ENCODE results near the gene PFKFB4.

PFKFB4 gene

GRCh38 chr3:48528048-48528447 lies 28.6 kb downstream of the PFKFB4 start:
- no peak for DNase-seq

- DNase-seq: no peak
Measured at GRCh38 chr3:48524970-48525369, 31.6 kb downstream of the PFKFB4 start.

GRCh38 chr3:48521635-48522034 lies 35.0 kb downstream of the PFKFB4 start:
- DNase-seq: no peak

- no peak for DNase-seq
Measured at GRCh38 chr3:48519277-48519643, 37.3 kb downstream of the PFKFB4 start.

DNA sequence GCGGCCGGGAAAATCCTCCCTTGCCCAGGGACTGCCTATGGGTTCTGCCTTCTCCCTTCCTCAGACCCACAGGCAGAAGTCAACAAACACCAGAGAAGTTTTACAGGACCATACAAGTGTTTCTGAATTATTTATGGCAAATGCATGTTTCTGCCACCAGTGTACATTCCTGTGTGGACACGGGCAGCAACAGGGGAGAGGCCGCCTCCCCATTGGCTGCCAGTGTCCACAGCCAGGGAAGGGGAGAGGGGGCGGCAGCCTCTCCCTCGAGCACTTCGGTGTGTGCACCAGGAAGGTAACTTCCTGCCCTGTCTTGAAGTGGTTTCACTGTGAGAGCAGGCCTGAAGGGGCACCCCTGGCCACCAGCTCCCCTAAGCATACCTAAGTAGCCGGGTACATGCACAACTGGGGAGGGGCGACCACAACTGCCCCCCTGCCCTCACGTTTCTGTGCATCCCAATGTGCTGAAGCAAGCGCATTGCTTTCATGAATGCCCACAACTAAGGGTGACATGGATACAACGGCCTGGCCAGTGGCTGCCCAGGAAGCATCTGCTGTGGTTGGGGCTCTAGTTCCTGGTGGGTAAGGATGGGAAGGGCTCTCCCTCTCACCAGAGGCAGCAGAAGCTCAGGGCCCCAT lies 37.8 kb downstream of the PFKFB4 start:
- DNase-seq: no peak

- DNase-seq: no peak
Measured at GRCh38 chr3:48518069-48518468, 38.5 kb downstream of the PFKFB4 start.

DNA sequence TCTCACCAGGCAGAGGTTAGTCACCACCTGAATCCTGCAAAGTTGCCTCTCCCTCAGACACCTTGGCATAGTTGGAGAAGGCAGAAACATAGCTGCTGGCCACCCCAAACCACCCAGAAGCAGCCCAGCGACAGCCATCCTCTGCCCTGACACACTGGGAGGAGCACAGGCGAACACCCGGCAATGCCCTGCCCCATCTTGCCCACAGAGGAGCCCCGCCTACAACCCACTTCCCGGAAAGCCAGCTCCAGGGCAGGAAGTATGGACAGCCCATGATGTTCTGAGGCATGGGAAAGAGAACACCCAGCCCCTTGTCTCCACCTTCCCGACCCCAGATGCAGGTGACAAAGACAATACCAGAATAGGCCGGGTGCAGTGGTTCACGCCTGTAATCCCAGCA lies 40.0 kb downstream of the PFKFB4 start:
- DNase-seq: no peak

DNA sequence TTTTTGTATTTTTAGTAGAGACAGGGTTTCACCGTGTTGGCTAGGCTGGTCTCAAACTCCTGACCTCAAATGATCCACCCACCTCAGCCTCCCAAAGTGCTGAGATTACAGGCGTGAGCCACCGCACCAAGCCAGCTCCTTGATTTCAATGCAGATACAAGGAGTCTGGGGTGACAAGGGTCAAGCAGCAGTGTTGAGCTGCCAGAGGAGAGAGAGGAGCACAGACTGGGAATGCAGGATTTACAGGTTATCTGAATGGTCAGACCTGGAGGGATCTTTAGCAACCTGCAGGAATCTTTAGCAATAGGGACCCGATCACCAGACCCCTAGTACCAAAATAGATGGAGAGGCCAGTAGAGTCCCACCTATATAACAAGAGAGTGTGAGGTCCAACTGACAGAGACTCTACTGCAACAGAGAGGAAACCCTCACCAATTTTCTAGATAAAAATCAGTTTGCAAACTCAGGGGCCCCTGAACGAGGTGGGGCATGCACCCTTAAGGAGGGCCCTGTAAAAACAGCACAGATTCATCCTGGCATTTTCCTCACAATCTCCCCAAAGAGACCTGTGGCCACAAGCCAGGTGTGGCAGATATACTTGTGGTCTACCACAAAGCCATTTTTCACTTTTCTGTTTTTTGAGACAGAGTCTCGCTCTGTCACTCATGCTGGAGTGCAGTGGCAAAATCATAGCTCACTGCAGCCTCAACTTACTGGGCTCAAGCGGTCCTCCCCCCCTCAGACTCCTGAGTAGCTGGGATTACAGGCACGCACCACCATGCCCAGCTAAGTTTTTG lies 42.0 kb downstream of the PFKFB4 start:
- no peak for DNase-seq

- DNase-seq: no peak
Measured at GRCh38 chr3:48511551-48511950, 45.1 kb downstream of the PFKFB4 start.

- DNase-seq: no peak
Measured at GRCh38 chr3:48507256-48508061, 49.1 kb downstream of the PFKFB4 start.

- no peak for DNase-seq
Measured at GRCh38 chr3:48505968-48506504, 50.6 kb downstream of the PFKFB4 start.

GRCh38 chr3:48505146-48505545 lies 51.5 kb downstream of the PFKFB4 start:
- DNase-seq: no peak

DNA sequence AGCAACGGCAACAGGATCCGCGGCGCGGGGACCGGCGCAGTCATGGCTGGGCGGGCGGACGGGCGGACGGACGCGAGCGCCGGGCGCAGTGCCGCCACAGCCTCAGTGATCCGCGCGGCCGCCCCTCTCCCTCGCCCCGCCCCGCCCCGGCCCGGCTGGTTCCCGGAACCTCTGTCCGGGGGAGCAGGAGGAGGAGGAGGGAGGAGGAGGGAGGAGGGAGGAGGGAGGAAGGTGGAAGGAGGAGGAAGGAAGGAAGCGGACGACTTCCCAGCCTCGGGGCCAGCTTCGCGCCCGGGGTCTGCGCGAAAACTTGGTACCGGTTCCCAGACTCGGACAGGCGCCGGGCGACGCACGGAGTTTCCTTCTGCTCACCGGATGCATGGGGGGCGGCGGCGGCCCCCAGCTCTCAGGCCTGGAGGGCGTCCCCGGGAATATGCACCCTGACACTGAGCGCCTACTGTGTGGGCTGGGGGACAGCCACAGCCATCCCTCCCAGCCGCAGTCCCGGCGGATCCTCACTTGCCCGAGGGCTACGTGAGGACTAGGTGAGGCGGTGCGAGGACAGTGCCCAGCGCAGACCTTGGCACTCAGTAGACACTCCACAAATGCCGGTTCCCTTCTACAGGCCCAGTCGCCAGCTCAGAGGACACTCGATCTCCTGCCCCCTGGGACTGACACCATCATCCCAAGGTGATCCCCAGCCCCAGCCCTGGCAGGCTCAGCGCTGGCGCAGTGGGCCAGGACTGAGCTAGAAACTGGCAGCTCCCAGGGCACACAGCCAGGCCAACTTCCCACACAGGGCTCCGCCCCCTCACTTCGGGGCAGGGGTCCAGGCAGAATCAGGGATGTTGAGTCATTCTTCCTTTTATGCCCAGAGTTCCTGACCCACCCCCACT lies 52.3 kb downstream of the PFKFB4 start, which contains the start of gene SHISA5:
Gene SHISA5, minus strand, starts transcription at position 124 of the 896 bp plus-strand sequence. Its CDS starts 80 bp downstream, at position 44.
- DNase-seq: no peak

DNA sequence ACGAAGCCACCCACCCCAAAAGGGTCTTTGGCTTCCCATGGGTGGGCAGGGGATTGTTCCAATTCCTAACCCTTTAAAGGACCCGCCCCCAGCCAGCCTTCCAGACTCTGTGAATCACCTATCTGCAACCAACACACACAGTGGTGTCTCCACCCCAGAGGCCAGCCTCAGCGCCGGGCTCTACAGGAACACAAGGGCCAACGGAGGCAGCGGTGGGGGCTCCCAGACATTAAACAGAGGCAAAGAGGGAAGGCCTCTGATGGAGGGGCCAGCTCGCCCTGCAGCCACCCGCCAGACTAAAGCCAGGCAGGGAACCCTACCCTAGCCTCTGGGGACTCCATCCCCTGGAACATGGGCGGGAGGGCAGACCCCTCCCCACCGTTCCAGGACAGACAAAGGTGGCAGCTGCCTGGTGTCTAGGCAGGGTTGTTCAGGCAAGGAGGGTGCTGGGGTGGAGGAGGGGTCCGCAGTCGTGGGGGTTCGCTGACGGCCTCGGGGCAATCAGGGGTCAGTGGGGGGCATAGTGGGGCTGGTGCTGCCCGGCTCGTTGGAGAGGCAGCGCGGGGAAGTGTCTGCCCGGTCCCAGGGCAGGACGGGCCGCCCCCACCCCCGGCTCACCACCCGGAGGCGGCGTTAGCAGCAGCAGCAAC lies 53.1 kb downstream of the PFKFB4 start:
- no peak for DNase-seq

- DNase-seq: no peak
Measured at GRCh38 chr3:48502728-48503168, 53.9 kb downstream of the PFKFB4 start.

GRCh38 chr3:48502121-48502520 lies 54.5 kb downstream of the PFKFB4 start:
- DNase-seq: no peak

GRCh38 chr3:48501196-48501595 lies 55.4 kb downstream of the PFKFB4 start:
- no peak for DNase-seq

DNA sequence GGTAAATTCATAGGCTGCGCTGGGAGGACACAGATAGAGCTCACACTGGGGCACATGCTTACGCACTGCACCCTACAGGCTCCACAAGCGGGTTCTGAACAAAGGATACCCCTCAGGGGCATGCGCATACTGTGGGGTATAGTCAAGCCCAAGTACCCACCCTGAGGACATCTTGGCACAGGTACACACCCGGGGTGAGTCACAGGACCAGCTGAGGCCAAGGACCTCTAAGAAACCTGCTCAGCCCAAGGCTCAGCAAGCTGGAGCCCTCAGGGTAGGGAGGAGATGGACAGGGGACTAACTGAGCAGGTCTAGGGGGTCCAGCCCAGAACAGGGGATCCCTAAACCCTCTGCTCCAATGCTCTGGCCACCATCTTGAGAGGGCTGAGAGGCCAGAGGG lies 55.9 kb downstream of the PFKFB4 start:
- DNase-seq: no peak

DNA sequence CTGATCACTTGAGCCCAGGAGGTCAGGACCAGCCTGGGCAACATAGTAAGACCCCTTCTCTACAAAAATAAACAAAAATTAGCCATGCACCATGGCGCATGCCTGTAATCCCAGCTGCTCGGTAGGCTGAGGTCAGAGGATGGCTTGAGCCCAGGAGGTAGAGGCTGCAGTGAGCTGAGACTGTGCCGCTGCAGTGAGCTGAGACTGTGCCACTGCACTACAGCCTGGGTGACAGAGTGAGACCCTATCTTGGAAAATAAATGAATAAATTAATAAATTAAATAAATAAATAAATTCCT lies 63.5 kb downstream of the PFKFB4 start:
- DNase-seq: no peak

DNA sequence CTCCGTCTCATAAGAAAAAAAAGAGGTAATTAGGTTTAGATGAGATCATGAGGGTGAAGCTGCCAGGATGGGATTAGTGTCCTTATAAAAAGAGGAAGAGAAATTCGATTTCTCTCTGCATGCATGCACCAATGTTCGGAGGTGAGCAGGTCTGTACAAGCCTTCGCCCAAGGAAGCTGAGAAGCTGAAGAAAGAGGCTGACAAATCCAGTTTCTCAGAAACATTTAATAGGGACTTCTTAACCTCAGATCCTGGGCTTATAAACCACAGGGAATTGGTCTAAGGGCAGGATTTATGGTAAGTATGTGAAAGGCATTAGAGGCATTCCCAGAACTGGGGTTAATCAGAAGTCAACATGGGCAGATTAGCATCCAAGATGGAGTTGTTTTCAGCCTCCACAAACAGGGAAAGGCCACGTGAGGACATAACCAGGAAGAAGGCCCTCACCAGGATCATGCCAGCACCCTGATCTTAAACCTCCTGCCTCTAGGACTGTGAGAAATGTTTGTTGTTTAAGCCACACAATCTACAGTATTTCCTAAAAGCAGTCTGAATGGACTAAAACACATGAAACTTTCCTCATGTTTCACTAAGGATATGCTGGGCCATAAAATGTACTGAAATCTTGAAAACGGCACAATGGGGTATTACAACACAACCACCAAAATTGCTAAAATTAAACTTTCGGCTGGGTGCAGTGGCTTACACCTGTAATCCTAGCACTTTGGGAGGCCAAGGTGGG lies 64.0 kb downstream of the PFKFB4 start:
- DNase-seq: no peak

DNA sequence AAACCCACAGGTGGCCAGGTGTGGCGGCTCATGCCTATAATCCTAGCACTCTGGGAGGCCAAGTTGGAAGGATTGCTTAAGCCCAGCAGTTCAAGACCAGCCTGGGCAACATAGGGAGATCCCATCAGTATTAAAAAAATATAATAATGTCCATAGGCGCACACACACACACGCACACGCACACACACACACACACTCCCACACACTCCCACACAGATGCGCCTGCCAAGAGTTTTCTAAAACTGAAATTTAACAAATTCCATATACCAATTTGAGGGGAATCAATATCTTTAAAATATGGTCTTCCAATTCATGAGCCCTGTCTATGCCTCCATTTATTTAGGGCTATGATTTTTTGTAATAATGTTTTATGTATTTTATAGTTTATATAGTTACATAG lies 69.7 kb downstream of the PFKFB4 start:
- no peak for DNase-seq

Data from NCI-H1436 treated with DMSO at 0.1 percent for 48 hours (cell line).